K562 (cell line): Measurements from ENCODE around the gene RGS12. TPM values are rescaled to one million over a fixed set of nuclear protein-coding genes. Genes with fewer than 3 reads are reported as not detected.

Source experiments
- ARNT ChIP-seq, 2 experiments: fragments of 450-650 bp; IDR thresholded peaks; 2 replicates each; pipeline ENCODE4 v1.6.1; 2016; ENCODE audit warnings: mild to moderate bottlenecking in 1 of 2
- ETV5 ChIP-seq: sonication (generic); formaldehyde crosslinking; IDR thresholded peaks from 2 replicates; pipeline ENCODE4 v1.4.0; 2020; ENCODE audit warnings: low read depth, mild to moderate bottlenecking, missing genetic modification reagents
- FOXK1 ChIP-seq: sonication (generic); formaldehyde crosslinking; IDR thresholded peaks from 2 replicates; pipeline ENCODE4 v1.8.0; 2022; ENCODE audit warnings: missing genetic modification reagents, mild to moderate bottlenecking, borderline replicate concordance
- HOXB6 ChIP-seq: fragments of 250-450 bp; sonication (Bioruptor Pico); IDR thresholded peaks from 2 replicates; pipeline ENCODE4 v1.5.1; 2022; ENCODE audit warnings: mild to moderate bottlenecking, borderline replicate concordance
- MAFF ChIP-seq: IDR thresholded peaks from 2 replicates; pipeline ENCODE4 v1.6.1; 2012; ENCODE audit warnings: low read length, improper control_type of control experiment
- MAFG ChIP-seq: fragments of 450-650 bp; conservative IDR thresholded peaks from 2 replicates; pipeline ENCODE4 v1.6.1; 2016; ENCODE audit warnings: missing genetic modification characterization, missing compliant biosample characterization
- MEF2A ChIP-seq: IDR thresholded peaks from 2 replicates; pipeline ENCODE4 v1.6.1; 2011; ENCODE audit warnings: low read depth, mild to moderate bottlenecking, low read length, moderate library complexity; ENCODE audit not compliant: control insufficient read depth
- SAFB2 ChIP-seq: fragments of 200-400 bp; formaldehyde crosslinking; IDR thresholded peaks from 2 replicates; pipeline ENCODE4 v1.6.1; 2018; ENCODE audit warnings: borderline replicate concordance, low read length, low read depth, moderate library complexity; ENCODE audit not compliant: severe bottlenecking
- SREBF1 ChIP-seq: fragments of 150-350 bp; IDR thresholded peaks from 2 replicates; pipeline ENCODE4 v1.6.1; 2014; ENCODE audit warnings: antibody characterized with exemption, low read depth, low read length, borderline replicate concordance
- XRCC3 ChIP-seq: fragments of 450-650 bp; IDR thresholded peaks from 2 replicates; pipeline ENCODE4 v1.6.1; 2017; ENCODE audit warnings: mild to moderate bottlenecking, moderate library complexity
- ZKSCAN3 ChIP-seq: fragments of 250-450 bp; sonication (Bioruptor Pico); IDR thresholded peaks from 2 replicates; pipeline ENCODE4 v1.4.0; 2020
- ZKSCAN8 ChIP-seq: fragments of 200-800 bp; sonication (Bioruptor generic); IDR thresholded peaks from 2 replicates; pipeline ENCODE4 v1.6.1; 2016; ENCODE audit warnings: missing genetic modification characterization, missing compliant biosample characterization
- ZNF143 ChIP-seq: sonication (generic); formaldehyde crosslinking; IDR thresholded peaks from 2 replicates; pipeline ENCODE4 v1.9.0; 2022; ENCODE audit warnings: mild to moderate bottlenecking, missing genetic modification reagents
- ZNF197 ChIP-seq: fragments of 200-800 bp; sonication (Bioruptor generic); IDR thresholded peaks from 2 replicates; pipeline ENCODE4 v1.6.1; 2016; ENCODE audit warnings: low read depth, missing genetic modification characterization, missing compliant biosample characterization
- ZNF232 ChIP-seq: sonication (generic); formaldehyde crosslinking; IDR thresholded peaks from 2 replicates; pipeline ENCODE4 v1.8.0; 2022; ENCODE audit warnings: mild to moderate bottlenecking, missing genetic modification reagents
- polyA plus RNA-seq, 8 experiments: library from polyadenylated mRNA; depleted of rRNA in 4 of 8; stranded (reverse) in 5 of 8; unstranded in 3 of 8; fragments of >200 nt; fragmentation: Nextera tagmentation in 2 of 8; fragmentation: Illumina TruSeq in 1 of 8; extraction: Ambion mirVana in 2 of 8; extraction: Trizol in 1 of 8; gene quantifications; 2 replicates each; pipeline versions ENCODE4 v1.2.1 to v1.2.3, GENCODE V29; 2011 to 2014; ENCODE audit warnings: inconsistent platforms in 1 of 8, missing spikeins in 1 of 8
- total RNA-seq, 7 experiments: library from RNA; depleted of rRNA in 6 of 7; stranded (reverse); fragments of >200 nt in 6 of 7; fragmentation: Illumina TruSeq in 2 of 7; extraction: Trizol in 2 of 7; gene quantifications; 2 replicates each; pipeline versions ENCODE4 v1.2.1 to v1.2.3, GENCODE V29; 2011 to 2021; ENCODE audit warnings: low replicate concordance in 1 of 7
- TF ChIP-seq, protein P1 (sequence below): fragments of 450-650 bp; IDR thresholded peaks from 2 replicates; pipeline ENCODE4 v1.6.1; 2014; ENCODE audit warnings: low read depth, mild to moderate bottlenecking, moderate library complexity, borderline replicate concordance
- TF ChIP-seq, protein P2 (sequence below): fragments of 450-650 bp; IDR thresholded peaks from 2 replicates; pipeline ENCODE4 v1.6.1; 2016; ENCODE audit warnings: low read depth
- TF ChIP-seq, protein P3 (sequence below): fragments of 450-650 bp; IDR thresholded peaks from 2 replicates; pipeline ENCODE4 v1.6.1; 2016

RGS12 gene
- total and polyA plus RNA-seq, 9 of the 15 experiments (the other 6 are each of a cell fraction or from before 2014, with no cell fraction given), result 0.30 to 8.8 (median 5.5) TPM

DNA sequence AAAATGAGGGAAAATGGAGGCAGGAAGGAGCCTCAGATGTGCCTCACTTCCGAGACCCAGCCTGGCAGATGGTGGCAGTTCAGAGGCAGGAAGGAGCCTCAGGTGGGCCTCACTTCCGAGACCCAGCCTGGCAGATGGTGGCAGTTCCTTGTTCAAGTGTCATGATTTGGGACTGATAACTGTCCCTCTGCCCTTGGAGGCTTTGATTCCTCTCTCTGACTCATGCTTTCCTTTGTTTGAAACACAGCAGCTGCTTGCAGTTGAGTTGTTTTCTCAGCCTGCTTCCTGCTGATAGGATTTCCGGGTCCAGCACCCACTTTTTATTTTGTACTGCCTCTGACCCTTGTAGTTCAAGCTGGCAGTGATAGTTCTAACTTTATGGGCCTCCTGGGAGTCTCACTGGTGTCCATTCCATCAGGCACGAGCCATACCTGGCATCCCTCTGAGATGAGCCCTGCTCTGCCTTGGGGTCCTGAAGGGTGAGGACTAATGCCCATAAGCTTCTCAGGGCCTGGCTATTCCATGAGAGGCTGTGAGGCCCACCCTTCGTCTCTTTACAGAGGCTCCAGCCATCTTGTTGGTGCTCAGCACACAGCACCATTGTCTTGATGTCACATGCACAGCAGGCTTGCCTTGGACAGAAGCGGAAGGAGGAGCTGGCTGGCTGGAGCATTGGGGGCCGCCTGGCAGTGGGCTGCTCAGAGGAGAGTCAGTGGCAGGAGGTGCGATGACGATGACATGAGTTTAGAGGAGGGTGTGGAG lies 13.0 kb downstream of the RGS12 start (continued):
- TF ChIP-seq HOXB6 (CRISPR knock-in tag), result no peak
- TF ChIP-seq ETV5 (CRISPR knock-in tag), result peak; percentile 89
- TF ChIP-seq MAFG (tag), result no peak
- no peak for TF ChIP-seq ZNF232 (CRISPR knock-in tag)
- no peak; the same call in 1 of the 2 replicates for TF ChIP-seq ZKSCAN8 (CRISPR knock-in tag)
- TF ChIP-seq MAFF, result no peak
- TF ChIP-seq, protein P1, sequence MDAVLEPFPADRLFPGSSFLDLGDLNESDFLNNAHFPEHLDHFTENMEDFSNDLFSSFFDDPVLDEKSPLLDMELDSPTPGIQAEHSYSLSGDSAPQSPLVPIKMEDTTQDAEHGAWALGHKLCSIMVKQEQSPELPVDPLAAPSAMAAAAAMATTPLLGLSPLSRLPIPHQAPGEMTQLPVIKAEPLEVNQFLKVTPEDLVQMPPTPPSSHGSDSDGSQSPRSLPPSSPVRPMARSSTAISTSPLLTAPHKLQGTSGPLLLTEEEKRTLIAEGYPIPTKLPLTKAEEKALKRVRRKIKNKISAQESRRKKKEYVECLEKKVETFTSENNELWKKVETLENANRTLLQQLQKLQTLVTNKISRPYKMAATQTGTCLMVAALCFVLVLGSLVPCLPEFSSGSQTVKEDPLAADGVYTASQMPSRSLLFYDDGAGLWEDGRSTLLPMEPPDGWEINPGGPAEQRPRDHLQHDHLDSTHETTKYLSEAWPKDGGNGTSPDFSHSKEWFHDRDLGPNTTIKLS, result no peak
- TF ChIP-seq, protein P2, sequence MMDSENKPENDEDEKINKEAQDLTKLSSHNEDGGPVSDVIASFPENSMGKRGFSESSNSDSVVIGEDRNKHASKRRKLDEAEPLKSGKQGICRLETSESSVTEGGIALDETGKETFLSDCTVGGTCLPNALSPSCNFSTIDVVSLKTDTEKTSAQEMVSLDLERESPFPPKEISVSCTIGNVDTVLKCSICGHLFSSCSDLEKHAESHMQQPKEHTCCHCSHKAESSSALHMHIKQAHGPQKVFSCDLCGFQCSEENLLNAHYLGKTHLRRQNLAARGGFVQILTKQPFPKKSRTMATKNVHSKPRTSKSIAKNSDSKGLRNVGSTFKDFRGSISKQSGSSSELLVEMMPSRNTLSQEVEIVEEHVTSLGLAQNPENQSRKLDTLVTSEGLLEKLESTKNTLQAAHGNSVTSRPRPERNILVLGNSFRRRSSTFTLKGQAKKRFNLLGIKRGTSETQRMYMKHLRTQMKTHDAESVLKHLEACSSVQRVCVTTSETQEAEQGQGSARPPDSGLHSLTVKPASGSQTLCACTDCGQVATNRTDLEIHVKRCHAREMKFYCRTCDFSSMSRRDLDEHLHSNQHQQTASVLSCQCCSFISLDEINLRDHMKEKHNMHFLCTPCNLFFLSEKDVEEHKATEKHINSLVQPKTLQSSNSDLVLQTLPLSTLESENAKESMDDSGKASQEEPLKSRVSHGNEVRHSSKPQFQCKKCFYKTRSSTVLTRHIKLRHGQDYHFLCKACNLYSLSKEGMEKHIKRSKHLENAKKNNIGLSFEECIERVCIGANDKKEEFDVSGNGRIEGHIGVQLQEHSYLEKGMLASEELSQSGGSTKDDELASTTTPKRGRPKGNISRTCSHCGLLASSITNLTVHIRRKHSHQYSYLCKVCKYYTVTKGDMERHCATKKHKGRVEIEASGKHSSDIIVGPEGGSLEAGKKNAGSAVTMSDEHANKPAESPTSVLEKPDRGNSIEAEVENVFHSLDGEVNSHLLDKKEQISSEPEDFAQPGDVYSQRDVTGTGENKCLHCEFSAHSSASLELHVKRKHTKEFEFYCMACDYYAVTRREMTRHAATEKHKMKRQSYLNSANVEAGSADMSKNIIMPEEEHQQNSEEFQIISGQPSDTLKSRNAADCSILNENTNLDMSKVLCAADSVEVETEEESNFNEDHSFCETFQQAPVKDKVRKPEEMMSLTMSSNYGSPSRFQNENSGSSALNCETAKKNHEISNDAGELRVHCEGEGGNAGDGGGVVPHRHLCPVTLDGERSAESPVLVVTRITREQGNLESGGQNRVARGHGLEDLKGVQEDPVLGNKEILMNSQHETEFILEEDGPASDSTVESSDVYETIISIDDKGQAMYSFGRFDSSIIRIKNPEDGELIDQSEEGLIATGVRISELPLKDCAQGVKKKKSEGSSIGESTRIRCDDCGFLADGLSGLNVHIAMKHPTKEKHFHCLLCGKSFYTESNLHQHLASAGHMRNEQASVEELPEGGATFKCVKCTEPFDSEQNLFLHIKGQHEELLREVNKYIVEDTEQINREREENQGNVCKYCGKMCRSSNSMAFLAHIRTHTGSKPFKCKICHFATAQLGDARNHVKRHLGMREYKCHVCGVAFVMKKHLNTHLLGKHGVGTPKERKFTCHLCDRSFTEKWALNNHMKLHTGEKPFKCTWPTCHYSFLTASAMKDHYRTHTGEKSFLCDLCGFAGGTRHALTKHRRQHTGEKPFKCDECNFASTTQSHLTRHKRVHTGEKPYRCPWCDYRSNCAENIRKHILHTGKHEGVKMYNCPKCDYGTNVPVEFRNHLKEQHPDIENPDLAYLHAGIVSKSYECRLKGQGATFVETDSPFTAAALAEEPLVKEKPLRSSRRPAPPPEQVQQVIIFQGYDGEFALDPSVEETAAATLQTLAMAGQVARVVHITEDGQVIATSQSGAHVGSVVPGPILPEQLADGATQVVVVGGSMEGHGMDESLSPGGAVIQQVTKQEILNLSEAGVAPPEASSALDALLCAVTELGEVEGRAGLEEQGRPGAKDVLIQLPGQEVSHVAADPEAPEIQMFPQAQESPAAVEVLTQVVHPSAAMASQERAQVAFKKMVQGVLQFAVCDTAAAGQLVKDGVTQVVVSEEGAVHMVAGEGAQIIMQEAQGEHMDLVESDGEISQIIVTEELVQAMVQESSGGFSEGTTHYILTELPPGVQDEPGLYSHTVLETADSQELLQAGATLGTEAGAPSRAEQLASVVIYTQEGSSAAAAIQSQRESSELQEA, result no peak
- TF ChIP-seq SREBF1, result no peak
- no peak for TF ChIP-seq ARNT (IDR thresholded peaks at IDR 0.05)
- TF ChIP-seq ZKSCAN3, result no peak
- TF ChIP-seq XRCC3, result no peak
- TF ChIP-seq FOXK1 (CRISPR knock-in tag), result no peak
- no peak for TF ChIP-seq MEF2A
- no peak for TF ChIP-seq ZNF197 (CRISPR knock-in tag)
- TF ChIP-seq SAFB2, result no peak
- TF ChIP-seq, protein P3, sequence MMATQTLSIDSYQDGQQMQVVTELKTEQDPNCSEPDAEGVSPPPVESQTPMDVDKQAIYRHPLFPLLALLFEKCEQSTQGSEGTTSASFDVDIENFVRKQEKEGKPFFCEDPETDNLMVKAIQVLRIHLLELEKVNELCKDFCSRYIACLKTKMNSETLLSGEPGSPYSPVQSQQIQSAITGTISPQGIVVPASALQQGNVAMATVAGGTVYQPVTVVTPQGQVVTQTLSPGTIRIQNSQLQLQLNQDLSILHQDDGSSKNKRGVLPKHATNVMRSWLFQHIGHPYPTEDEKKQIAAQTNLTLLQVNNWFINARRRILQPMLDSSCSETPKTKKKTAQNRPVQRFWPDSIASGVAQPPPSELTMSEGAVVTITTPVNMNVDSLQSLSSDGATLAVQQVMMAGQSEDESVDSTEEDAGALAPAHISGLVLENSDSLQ, result no peak
- TF ChIP-seq ZNF143, result no peak
